MM.1S (cell line): ENCODE results near the gene ISG15.
A peak's percentile ranks its signal among the peaks of the same experiment; 100 is the strongest.

ENCODE experiments used
- DNase-seq: peaks from one replicate; pipeline ENCODE4 v3.0.0-alpha.2; 2015
- H2AFZ ChIP-seq: fragments of 300-600 bp; sonication (generic); 2 replicates; pipeline ENCODE4 v1.6.0; 2016; ENCODE audit warnings: antibody characterized with exemption, low read length
- H3F3A ChIP-seq: fragments of 300-600 bp; sonication (generic); 2 replicates; pipeline ENCODE4 v1.6.1; 2016; ENCODE audit warnings: mild to moderate bottlenecking, antibody characterized with exemption, low read length, moderate library complexity, mixed read lengths; ENCODE audit not compliant: insufficient read depth
- H3K27ac ChIP-seq: fragments of 300-600 bp; sonication (generic); 2 replicates; pipeline ENCODE4 v1.5.1; 2016; ENCODE audit warnings: mild to moderate bottlenecking, low read length
- H3K27me3 ChIP-seq: fragments of 300-600 bp; sonication (generic); replicated peaks from 2 replicates; pipeline ENCODE4 v1.6.0; 2016; ENCODE audit warnings: low read length; ENCODE audit not compliant: insufficient read depth
- H3K36me3 ChIP-seq: fragments of 300-600 bp; sonication (generic); replicated peaks from 2 replicates; pipeline ENCODE4 v1.6.1; 2016; ENCODE audit warnings: mild to moderate bottlenecking, low read length, mixed read lengths; ENCODE audit not compliant: insufficient read depth
- H3K4me1 ChIP-seq: fragments of 300-600 bp; sonication (generic); 2 replicates; pipeline ENCODE4 v1.6.1; 2016; ENCODE audit warnings: low read length, mixed read lengths
- H3K4me2 ChIP-seq: fragments of 300-600 bp; sonication (generic); 2 replicates; pipeline ENCODE4 v1.6.0; 2016; ENCODE audit warnings: low read depth, low read length
- H3K4me3 ChIP-seq: fragments of 300-600 bp; sonication (generic); 2 replicates; pipeline ENCODE4 v1.5.1; 2016; ENCODE audit warnings: low read length, mixed read lengths
- H3K79me2 ChIP-seq: fragments of 300-600 bp; sonication (generic); 2 replicates; pipeline ENCODE4 v1.6.1; 2016; ENCODE audit warnings: mixed run types, low read length, mixed read lengths
- H3K9ac ChIP-seq: fragments of 300-600 bp; sonication (generic); 2 replicates; pipeline ENCODE4 v1.6.1; 2016; ENCODE audit warnings: low read length, mixed read lengths
- H3K9me2 ChIP-seq: fragments of 300-600 bp; sonication (generic); replicated peaks from 2 replicates; pipeline ENCODE4 v1.6.1; 2016; ENCODE audit warnings: mild to moderate bottlenecking, low read length, mixed read lengths; ENCODE audit not compliant: insufficient read depth
- H3K9me3 ChIP-seq: fragments of 300-600 bp; sonication (generic); replicated peaks from 2 replicates; pipeline ENCODE4 v1.6.1; 2016; ENCODE audit warnings: mild to moderate bottlenecking, low read length, mixed read lengths; ENCODE audit not compliant: insufficient read depth
- H4K20me1 ChIP-seq: fragments of 300-600 bp; sonication (generic); 2 replicates; pipeline ENCODE4 v1.6.1; 2016; ENCODE audit warnings: mild to moderate bottlenecking, low read length, moderate library complexity, mixed read lengths; ENCODE audit not compliant: insufficient read depth
- CTCF ChIP-seq: fragments of 300-600 bp; sonication (generic); IDR thresholded peaks from 2 replicates; pipeline ENCODE4 v1.5.1; 2016; ENCODE audit warnings: antibody characterized with exemption, low read length, mixed read lengths
- EZH2 ChIP-seq: fragments of 300-600 bp; sonication (generic); optimal IDR thresholded peaks from 2 replicates; pipeline ENCODE3; 2017; ENCODE audit warnings: low read depth, mild to moderate bottlenecking, antibody characterized with exemption, low read length, mixed read lengths
- EZH2phosphoT487 ChIP-seq: fragments of 300-600 bp; sonication (generic); IDR thresholded peaks from 2 replicates; pipeline ENCODE4 v1.6.1; 2018; ENCODE audit warnings: antibody characterized with exemption, low read length

Gene ISG15

GRCh38 chr1:982765-983436, 30.4 kb upstream of the ISG15 start:
- peaks cover 6% of the 10 kb centered on the region; the same call in 1 of the 2 replicates for H3K4me1 ChIP-seq
- TF ChIP-seq CTCF (no peak), EZH2 (no peak), EZH2phosphoT487 (no peak)
- H3K9ac ChIP-seq, result no peak overlapping the region
- H3K4me2 ChIP-seq, result no peak overlapping the region
- DNase-seq, result no peak
- H3K79me2 ChIP-seq, result no peaks in the 10 kb centered on the region
- no peak overlapping the region for H3K27ac ChIP-seq
- no peaks in the 10 kb centered on the region for H4K20me1 ChIP-seq
- no peaks in the 10 kb centered on the region for H3K36me3 ChIP-seq
- H3K27me3 ChIP-seq, result peaks cover 95% of the 10 kb centered on the region
- no peak overlapping the region for H3K4me3 ChIP-seq
- H2AFZ ChIP-seq, result no peak overlapping the region
- no peaks in the 10 kb centered on the region for H3F3A ChIP-seq
- no peaks in the 10 kb centered on the region for H3K9me2 ChIP-seq
- no peaks in the 10 kb centered on the region for H3K9me3 ChIP-seq

- no peaks in the 10 kb centered on the region for H3F3A ChIP-seq
- no peak overlapping the region for H3K27ac ChIP-seq
- H3K9me2 ChIP-seq, result no peaks in the 10 kb centered on the region
- no peak for DNase-seq
- H2AFZ ChIP-seq, result no peak overlapping the region
- no peak overlapping the region for H3K9ac ChIP-seq
- H3K9me3 ChIP-seq, result no peaks in the 10 kb centered on the region
- H3K4me3 ChIP-seq, result no peak overlapping the region
- no peaks in the 10 kb centered on the region for H3K36me3 ChIP-seq
- H3K79me2 ChIP-seq, result no peaks in the 10 kb centered on the region
- peaks cover 95% of the 10 kb centered on the region for H3K27me3 ChIP-seq
- peaks cover 6% of the 10 kb centered on the region; the same call in 1 of the 2 replicates for H3K4me1 ChIP-seq
- no peaks in the 10 kb centered on the region for H4K20me1 ChIP-seq
- H3K4me2 ChIP-seq, result no peak overlapping the region
- no peak for TF ChIP-seq EZH2
- TF ChIP-seq CTCF, result peak; percentile 61
- TF ChIP-seq EZH2phosphoT487, result no peak
These were observed 29.4 kb upstream of the ISG15 start for GRCh38 chr1:983798-984475.

- no peak overlapping the region for H3K4me2 ChIP-seq
- H3K4me3 ChIP-seq, result no peak overlapping the region
- H3K27me3 ChIP-seq, result peaks cover 95% of the 10 kb centered on the region
These were observed 28.9 kb upstream of the ISG15 start for GRCh38 chr1:984476-984814.

More at GRCh38 chr1:984476-984814, 28.9 kb upstream of the ISG15 start:
- no peak for DNase-seq
- no peak overlapping the region for H3K27ac ChIP-seq
- H2AFZ ChIP-seq, result no peak overlapping the region
- H3K9ac ChIP-seq, result no peak overlapping the region
- H3K4me1 ChIP-seq, result peaks cover 6% of the 10 kb centered on the region; the same call in 1 of the 2 replicates
- no peaks in the 10 kb centered on the region for H4K20me1 ChIP-seq
- TF ChIP-seq EZH2phosphoT487 (no peak), CTCF (no peak), EZH2 (no peak)
- no peaks in the 10 kb centered on the region for H3F3A ChIP-seq
- H3K9me2 ChIP-seq, result no peaks in the 10 kb centered on the region
- H3K36me3 ChIP-seq, result no peaks in the 10 kb centered on the region
- H3K9me3 ChIP-seq, result no peaks in the 10 kb centered on the region
- no peaks in the 10 kb centered on the region for H3K79me2 ChIP-seq
